ENCODE measurements around the gene METTL26.

The METTL26 gene

GRCh38 chr16:680967-681745, 45.1 kb upstream of the METTL26 start:
- FAIRE-seq, result peak; percentile 41
- TF ChIP-seq PAX5 (IDR thresholded peaks at IDR 0.05; ENCODE audit: insufficient read depth, low read length, severe bottlenecking) (no peak), TAF1 (IDR thresholded peaks at IDR 0.05; ENCODE audit: low read depth, low read length) (no peak), POU2F2 (IDR thresholded peaks at IDR 0.05; ENCODE audit: low read depth, low read length) (no peak), POLR2A (IDR thresholded peaks at IDR 0.05; ENCODE audit: low read depth, low read length) (no peak), POLR2AphosphoS5 (IDR thresholded peaks at IDR 0.05; ENCODE audit: low read depth, low read length) (no peak), SPI1 (IDR thresholded peaks at IDR 0.05; ENCODE audit: low read depth, low read length) (no peak)
- no peak for DNase-seq (ENCODE audit: insufficient read length, low spot score)

DNA sequence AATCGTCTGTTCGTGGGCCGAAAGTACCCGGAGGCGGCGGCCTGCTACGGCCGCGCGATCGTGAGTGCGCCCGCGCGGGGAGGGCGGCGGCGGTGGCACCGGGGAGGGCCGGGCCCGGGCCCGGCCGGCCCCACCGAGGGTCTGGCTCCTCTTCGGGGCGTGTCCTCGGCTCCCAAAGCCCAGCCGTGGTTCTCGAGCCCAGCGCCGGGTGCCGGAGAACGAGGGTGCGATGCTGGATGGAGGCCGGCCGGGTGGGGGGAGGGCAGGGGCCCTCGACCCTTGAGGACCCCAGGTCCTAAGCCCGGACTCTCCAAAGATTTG, 44.5 kb upstream of the METTL26 start:
- DNase-seq (ENCODE audit: insufficient read length, low spot score), result no peak
- no peak for TF ChIP-seq TAF1 (IDR thresholded peaks at IDR 0.05; ENCODE audit: low read depth, low read length)
- no peak for TF ChIP-seq PAX5 (IDR thresholded peaks at IDR 0.05; ENCODE audit: insufficient read depth, low read length, severe bottlenecking)
- TF ChIP-seq SPI1 (IDR thresholded peaks at IDR 0.05; ENCODE audit: low read depth, low read length), result no peak
- no peak for TF ChIP-seq POLR2A (IDR thresholded peaks at IDR 0.05; ENCODE audit: low read depth, low read length)
- no peak for TF ChIP-seq POLR2AphosphoS5 (IDR thresholded peaks at IDR 0.05; ENCODE audit: low read depth, low read length)
- TF ChIP-seq POU2F2 (IDR thresholded peaks at IDR 0.05; ENCODE audit: low read depth, low read length), result no peak
- no peak for FAIRE-seq

DNA sequence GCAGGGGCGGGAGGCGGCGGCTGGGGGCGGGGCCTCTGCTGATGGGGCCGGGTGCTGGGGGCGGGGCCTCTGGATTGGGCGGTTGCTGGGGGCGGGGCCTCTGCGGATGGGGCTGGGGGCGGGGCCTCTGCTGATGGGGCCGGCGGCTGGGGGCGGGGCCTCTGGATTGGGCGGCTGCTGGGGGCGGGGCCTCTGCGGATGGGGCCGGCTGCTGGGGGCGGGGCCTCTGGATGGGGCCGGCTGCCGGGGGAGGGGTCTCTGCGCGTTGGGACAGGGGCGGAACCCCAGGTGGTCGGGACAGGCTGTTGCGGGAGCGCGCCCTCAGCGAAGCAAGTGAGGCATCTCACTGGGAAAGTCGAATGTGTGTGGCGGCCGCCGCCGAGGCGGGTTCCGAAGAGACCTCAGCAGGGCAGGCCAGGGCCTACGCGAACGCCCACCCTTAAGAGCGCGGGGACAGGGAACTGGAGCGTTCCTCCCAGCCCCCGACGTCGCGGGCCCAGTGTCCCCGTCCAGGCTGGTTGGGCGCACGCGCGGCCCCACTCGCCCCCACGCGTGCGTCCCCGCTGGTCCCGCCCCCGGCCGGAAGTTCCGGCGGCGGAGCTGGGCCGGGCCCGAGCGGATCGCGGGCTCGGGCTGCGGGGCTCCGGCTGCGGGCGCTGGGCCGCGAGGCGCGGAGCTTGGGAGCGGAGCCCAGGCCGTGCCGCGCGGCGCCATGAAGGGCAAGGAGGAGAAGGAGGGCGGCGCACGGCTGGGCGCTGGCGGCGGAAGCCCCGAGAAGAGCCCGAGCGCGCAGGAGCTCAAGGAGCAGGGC, 43.9 kb upstream of the METTL26 start, which contains the start of gene STUB1:
STUB1 (plus strand) TSS at position 597 of the 811 bp plus-strand sequence; CDS start at position 713, 116 bp downstream.
- DNase-seq (ENCODE audit: insufficient read length, low spot score), result peak; percentile 79
- FAIRE-seq, result peak; percentile 94
- TF ChIP-seq TAF1 (IDR thresholded peaks at IDR 0.05; ENCODE audit: low read depth, low read length) (no peak), POLR2AphosphoS5 (IDR thresholded peaks at IDR 0.05; ENCODE audit: low read depth, low read length) (no peak), PAX5 (IDR thresholded peaks at IDR 0.05; ENCODE audit: insufficient read depth, low read length, severe bottlenecking) (no peak), POU2F2 (IDR thresholded peaks at IDR 0.05; ENCODE audit: low read depth, low read length) (no peak), POLR2A (IDR thresholded peaks at IDR 0.05; ENCODE audit: low read depth, low read length) (no peak), SPI1 (IDR thresholded peaks at IDR 0.05; ENCODE audit: low read depth, low read length) (no peak)

- no peak for TF ChIP-seq POU2F2 (IDR thresholded peaks at IDR 0.05; ENCODE audit: low read depth, low read length)
- TF ChIP-seq PAX5 (IDR thresholded peaks at IDR 0.05; ENCODE audit: insufficient read depth, low read length, severe bottlenecking), result no peak
- TF ChIP-seq TAF1 (IDR thresholded peaks at IDR 0.05; ENCODE audit: low read depth, low read length), result no peak
- TF ChIP-seq POLR2AphosphoS5 (IDR thresholded peaks at IDR 0.05; ENCODE audit: low read depth, low read length), result no peak
- TF ChIP-seq SPI1 (IDR thresholded peaks at IDR 0.05; ENCODE audit: low read depth, low read length), result no peak
- TF ChIP-seq POLR2A (IDR thresholded peaks at IDR 0.05; ENCODE audit: low read depth, low read length), result no peak
- DNase-seq (ENCODE audit: insufficient read length, low spot score), result no peak
- FAIRE-seq, result peak; percentile 72
Observed at GRCh38 chr16:678858-679813, 43.0 kb upstream of the METTL26 start.

DNA sequence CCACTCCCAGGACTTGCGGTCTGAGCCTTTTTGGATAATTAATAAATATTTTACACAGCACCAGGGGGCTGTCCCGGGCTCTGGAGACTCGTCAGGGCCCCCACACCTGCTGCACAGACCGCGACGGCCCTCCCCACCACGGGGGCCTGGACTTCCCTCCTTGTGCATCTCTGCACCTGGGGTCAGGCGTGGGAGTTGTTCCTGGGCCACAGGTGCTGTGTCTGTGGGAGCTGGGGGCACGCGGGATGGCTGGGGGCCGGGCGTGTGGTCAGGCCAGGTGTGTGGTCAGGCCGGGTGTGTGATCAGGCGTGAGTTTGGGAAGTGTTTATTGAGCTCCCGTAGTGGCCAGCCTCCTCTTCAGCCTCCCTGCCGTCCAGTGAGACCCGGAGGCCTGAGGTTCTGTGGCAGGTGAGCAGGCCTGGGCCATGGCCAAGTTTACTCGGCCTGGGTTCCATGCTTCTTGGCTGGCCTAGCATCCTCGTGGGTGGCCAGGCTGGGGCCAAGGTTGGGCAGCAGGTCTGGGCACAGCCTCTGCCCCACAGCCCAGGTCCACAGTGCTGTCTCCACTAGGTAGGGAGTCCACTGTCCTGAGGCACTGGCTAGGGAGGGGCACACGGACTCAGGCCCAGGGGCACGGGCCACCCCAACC, 42.2 kb upstream of the METTL26 start:
- TF ChIP-seq POLR2AphosphoS5 (IDR thresholded peaks at IDR 0.05; ENCODE audit: low read depth, low read length), result no peak
- TF ChIP-seq POLR2A (IDR thresholded peaks at IDR 0.05; ENCODE audit: low read depth, low read length), result no peak
- TF ChIP-seq SPI1 (IDR thresholded peaks at IDR 0.05; ENCODE audit: low read depth, low read length), result no peak
- TF ChIP-seq TAF1 (IDR thresholded peaks at IDR 0.05; ENCODE audit: low read depth, low read length), result no peak
- TF ChIP-seq PAX5 (IDR thresholded peaks at IDR 0.05; ENCODE audit: insufficient read depth, low read length, severe bottlenecking), result no peak
- TF ChIP-seq POU2F2 (IDR thresholded peaks at IDR 0.05; ENCODE audit: low read depth, low read length), result no peak
- peak; percentile 38 for FAIRE-seq
- DNase-seq (ENCODE audit: insufficient read length, low spot score), result no peak

GRCh38 chr16:677316-678190, 41.4 kb upstream of the METTL26 start:
- DNase-seq (ENCODE audit: insufficient read length, low spot score), result no peak
- no peak for FAIRE-seq
- TF ChIP-seq POU2F2 (IDR thresholded peaks at IDR 0.05; ENCODE audit: low read depth, low read length) (no peak), SPI1 (IDR thresholded peaks at IDR 0.05; ENCODE audit: low read depth, low read length) (no peak), PAX5 (IDR thresholded peaks at IDR 0.05; ENCODE audit: insufficient read depth, low read length, severe bottlenecking) (no peak), TAF1 (IDR thresholded peaks at IDR 0.05; ENCODE audit: low read depth, low read length) (no peak)

GRCh38 chr16:676913-677312, 40.8 kb upstream of the METTL26 start:
- no peak for TF ChIP-seq PAX5 (IDR thresholded peaks at IDR 0.05; ENCODE audit: insufficient read depth, low read length, severe bottlenecking)
- TF ChIP-seq SPI1 (IDR thresholded peaks at IDR 0.05; ENCODE audit: low read depth, low read length), result no peak
- TF ChIP-seq POU2F2 (IDR thresholded peaks at IDR 0.05; ENCODE audit: low read depth, low read length), result no peak
- no peak for TF ChIP-seq POLR2AphosphoS5 (IDR thresholded peaks at IDR 0.05; ENCODE audit: low read depth, low read length)
- no peak for TF ChIP-seq POLR2A (IDR thresholded peaks at IDR 0.05; ENCODE audit: low read depth, low read length)
- no peak for TF ChIP-seq TAF1 (IDR thresholded peaks at IDR 0.05; ENCODE audit: low read depth, low read length)
- FAIRE-seq (no peak), DNase-seq (ENCODE audit: insufficient read length, low spot score) (no peak)

All from GM12891 (cell line).